Stimulated activated CD4-positive, alpha-beta T cell treated with anti-CD3 and anti-CD28 coated beads, Interleukin-4, amount 100 ng/mL, for 1 hour (primary cell): ENCODE results near the gene UBE2D4.
"Not testable (repeated sequence)": the region's sequence is repeated elsewhere in the genome, so short reads cannot be mapped to it uniquely, and the experiment has no call there.

Source experiments
- DNase-seq: peaks from one replicate; pipeline ENCODE4 v3.0.0-alpha.2; 2020

The UBE2D4 gene

DNA sequence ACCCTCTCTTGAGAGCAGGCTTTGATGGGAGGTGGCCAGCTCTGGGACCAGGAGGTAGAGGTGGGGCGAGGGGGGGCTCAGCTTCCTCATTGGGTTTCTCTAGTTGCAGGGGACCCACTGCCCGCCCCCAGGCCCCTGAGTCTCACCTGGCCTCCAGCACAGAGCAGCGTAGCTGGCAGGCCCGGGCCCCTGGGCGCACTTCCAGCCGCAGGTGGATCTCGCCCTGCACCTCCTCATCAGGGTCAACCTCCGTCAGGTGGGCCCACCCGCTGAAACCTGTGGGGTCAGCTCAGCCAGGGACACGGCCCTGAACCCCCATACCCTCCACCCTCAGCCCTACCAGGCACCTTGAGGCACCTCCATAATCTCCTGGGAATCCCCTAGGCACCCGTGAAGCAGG is 43.4 kb downstream of the UBE2D4 start:
- DNase-seq = not testable (repeated sequence)

DNA sequence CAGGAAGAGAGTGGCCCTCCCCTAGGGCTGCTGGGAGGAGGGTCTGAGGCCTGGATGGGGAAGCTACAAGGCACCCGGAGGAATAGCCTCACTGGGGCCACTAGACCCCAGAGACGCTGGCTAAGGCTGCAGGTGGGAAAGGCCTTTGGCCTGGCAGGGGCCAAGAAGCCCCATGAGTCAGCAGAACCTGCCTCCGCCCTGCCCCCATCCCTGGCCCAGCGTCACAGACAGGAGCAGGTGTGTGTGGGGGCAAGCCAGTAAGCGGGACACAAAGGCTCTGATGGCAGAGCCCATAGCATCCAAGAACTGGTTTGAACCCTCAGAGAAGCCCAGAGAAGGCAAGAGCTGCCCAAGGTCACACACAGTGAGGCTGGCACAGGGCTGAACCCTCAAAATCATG is 44.5 kb downstream of the UBE2D4 start:
- not testable (repeated sequence) for DNase-seq

DNA sequence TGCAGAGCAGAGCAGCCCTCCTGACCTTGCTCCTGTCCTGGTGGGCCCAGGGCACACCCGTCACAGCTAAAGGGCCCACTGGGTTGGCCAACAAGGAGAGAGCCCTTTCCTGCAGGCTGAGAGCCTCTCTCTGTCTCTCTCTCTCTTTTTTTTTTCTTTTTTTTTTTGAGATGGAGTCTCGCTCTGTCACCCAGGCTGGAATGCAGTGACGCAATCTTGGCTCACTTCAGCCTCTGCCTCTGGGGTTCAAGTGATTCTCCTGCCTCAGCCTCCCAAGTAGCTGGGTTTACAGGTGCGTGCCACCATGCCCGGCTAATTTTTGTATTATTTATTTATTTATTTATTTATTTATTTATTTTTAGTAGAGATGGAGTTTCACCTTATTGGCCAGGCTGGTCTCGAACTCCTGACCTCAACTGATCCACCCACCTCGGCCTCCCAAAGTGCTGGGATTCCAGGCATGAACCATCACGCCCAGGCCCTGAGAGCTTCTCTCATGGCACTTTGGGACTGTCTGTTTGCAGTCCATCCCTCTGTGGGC is 47.9 kb downstream of the UBE2D4 start:
- not testable (repeated sequence) for DNase-seq

DNA sequence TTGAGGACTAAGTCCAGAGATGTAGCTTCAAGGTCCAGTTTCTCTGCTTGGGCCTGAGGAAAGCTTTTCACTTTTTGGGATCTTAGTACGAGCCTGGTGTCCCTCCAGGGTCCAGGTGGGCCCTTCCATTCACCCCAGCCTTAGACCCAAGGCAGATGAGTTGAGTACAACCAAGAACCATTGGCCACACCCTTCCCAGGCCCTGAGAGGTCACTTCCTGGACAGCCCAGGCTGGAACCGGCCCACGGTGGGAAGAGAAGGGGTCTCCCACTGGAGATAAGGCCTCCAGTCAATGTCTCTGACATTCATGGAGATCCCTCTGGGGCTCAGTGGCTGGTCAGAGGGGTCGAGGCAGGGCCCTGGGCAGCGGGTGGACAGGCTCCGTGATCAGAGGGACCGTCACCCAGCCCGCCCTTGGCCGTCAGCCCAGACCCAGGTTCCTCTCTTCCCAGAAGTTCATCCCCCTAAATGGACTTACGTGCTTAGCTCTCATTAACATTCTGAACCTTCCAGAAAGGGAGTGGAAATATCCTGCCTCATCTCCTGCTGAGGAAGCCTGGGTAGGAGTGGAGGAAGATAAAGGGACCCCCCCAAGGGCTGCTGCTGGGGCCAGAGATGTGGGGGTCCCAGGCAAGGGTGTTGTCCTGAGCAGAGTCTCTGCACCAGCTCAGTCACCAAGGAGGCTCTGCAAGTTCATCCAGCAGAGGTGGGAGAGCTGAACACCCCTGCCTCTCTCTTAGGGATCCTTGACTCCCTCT is 48.7 kb downstream of the UBE2D4 start:
- not testable (repeated sequence) for DNase-seq

DNA sequence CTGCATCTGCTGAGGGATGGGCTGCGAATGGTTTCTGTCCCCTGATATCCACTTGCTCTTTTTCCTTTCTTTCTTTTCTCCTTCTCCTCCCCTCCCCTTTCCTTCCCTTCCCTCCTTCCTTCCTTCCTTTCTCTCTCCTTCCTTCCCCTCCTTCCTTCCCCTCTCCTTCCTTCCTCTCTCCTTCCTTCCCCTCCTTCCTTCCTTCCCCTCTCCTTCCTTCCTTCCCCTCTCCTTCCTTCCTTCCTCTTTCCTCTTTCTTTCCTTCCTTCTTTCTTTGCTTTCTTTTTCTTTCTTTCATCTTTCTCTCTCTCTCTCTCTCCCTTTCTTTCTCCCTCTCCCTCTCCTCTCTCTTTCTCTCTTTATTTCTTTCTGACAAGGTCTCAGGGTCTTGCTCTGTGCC is 51.3 kb downstream of the UBE2D4 start:
- DNase-seq = no peak

DNA sequence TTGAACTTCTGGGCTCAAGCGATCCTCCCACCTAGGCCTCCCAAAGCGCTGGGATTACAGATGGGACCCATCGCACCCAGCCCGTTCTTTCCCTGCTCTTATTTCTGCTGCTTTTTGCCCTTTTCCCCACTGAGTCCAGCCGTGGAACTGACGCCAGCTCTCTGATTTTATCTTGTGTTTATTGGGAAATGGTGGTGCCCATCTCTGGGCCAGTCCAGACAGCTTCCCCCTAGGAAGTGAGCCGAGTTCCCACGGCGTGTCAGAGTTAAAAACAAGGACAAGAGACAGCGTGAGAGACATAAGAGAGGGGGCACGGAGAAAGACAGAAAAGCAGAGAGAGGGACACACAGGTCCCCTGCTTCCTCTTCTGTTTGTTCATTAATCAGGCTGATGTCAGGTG is 51.9 kb downstream of the UBE2D4 start:
- not testable (repeated sequence) for DNase-seq

DNA sequence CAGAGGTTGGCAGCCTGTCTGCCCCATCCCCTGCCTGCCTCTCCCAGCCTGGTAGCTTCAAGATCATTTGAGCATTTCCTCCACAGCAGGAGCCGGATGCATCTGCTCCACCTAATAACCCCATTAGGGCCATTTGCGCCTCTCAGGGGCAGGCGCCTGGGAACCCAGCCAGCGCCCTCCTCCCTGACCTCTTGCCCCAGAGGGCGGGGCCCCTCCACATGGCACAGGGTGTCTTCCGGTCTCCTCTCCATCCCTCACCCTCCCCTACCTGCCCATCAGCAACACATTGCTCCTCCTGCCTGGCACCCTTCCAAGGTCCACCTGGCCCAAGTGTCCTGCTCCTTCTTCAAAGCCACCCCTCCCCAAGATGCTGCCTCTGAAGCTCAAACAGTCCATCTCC is 56.6 kb downstream of the UBE2D4 start:
- DNase-seq = not testable (repeated sequence)

DNA sequence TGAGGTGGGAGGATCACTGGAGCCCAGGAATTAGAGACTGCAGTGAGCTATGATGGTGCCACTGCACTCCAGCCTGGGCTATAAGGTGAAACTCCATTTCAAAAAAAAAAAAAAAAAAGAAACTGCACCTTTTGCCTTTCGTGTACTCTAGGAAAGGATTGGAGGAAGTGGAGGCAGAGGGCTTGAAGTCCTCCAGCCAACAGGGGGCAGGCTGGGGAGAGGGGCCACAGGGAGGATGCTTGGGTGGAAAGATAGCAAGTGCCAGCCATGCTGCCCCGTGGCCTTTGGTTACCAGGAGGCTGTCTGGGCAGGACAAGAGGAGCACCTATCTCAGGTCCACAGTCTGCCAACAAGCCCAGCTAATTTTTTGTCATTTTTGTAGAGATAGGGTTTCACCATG is 57.5 kb downstream of the UBE2D4 start:
- DNase-seq = not testable (repeated sequence)

DNA sequence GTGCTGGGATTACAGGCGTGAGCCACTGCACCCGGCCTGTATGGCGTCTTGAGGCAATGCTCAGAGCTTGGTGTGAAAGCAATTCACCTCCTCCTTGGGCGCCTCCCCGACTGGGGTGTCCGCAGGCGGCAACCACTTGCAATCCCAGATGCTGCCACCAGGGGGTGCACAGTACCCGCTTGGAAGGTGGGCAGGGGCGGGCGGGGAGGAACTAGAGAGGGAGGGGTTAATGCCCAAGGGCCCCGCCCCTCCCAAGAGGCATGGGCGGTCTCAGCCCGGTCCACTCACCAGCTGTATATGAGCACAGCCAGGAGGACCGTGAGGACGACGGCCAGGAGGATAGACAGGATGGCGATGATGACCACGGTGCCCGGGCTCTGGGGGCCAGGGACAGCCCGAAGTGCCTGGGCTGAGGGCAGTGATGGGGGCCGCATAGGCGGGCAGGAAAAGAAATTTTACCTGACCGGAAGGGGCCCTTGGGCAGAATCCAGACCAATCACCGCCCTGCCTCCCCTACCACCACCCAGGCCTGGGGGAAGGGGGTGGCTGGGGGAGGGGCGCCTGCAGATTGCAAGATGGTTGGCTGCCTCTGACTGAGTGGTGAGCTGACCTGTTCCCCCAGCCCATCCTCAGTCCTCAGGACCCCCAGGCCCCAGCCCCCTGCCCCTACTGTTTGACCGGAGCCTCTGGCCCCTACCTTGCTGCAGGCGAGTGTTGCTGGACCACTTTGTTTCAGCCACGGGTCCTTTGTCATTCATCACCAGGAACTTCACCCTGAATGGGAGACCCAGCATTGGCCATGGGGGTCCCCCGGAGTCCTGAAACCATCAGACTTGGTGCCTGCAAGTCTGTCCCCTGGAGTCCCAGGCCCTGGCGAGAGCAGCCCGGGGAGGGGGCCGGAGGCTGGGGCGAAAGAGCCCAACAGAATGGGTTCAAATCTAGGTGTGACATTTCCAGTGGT is 59.9 kb downstream of the UBE2D4 start:
- DNase-seq = peak; percentile 87

DNA sequence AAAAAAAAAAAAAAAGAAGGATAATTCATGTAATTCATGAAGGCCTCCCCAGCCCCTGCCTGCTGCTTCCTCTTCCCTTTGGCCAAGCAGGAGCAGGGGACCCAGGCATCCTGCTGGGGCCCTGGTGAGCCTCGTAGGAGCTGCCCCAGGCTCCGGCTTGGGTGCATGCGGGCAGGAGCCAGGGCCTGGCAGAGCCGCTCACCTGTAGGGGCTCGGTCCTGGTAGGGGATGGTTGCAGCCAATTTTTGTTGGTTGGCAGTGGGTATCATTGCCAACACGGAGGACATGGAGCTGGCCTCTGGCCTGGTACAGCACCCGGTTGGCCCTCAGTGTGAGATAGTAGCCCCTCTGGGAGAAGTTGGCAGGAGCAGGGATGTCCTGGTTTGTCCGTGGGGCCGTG is 61.2 kb downstream of the UBE2D4 start:
- DNase-seq = not testable (repeated sequence)

DNA sequence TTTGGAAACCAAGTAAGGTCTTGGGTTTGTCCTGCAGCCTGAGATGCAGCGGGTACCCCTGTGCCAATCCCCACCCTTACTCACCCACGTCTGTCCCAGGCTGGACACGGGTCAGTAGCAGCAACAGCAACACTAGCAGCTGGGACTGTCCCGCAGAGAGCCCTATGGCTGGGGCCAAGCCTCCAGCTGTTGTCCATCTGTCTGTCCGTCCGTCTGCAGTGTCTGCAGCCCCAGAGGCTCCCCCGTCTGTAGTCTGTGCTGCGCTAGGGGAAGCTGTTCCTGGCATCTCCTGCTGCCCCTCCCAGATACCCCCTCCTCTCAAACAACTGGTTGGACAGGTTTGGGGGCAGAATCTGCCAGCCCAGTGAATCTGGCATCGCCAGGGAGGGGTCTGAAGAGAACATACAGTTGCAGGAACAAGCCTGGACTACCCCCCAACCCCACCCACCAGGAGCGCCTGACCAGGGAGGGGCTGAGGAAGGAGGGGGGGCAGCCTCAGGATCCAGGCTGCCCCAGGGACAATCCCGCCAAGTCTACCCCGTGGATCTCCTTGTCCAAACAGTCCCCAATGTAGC is 63.9 kb downstream of the UBE2D4 start:
- not testable (repeated sequence) for DNase-seq

DNA sequence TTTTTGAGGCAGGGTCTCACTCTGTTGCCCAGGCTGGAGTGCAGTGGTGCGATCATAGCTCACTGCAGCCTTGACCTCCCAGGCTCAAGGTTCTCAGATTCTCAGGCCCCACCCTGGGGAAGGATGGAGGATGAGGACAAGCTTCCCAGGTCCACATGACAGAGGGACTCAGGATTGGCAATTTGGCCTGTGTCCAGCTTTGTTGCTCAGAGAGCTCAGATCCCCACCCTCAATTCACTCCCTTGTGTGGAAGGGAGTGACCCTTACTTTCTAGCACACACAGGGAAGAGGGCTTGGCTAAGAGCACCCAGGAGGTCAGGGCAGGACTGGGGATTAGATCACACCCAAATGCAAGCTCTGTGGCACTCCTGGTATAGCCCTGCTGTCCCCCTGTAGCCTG is 64.6 kb downstream of the UBE2D4 start:
- not testable (repeated sequence) for DNase-seq

DNA sequence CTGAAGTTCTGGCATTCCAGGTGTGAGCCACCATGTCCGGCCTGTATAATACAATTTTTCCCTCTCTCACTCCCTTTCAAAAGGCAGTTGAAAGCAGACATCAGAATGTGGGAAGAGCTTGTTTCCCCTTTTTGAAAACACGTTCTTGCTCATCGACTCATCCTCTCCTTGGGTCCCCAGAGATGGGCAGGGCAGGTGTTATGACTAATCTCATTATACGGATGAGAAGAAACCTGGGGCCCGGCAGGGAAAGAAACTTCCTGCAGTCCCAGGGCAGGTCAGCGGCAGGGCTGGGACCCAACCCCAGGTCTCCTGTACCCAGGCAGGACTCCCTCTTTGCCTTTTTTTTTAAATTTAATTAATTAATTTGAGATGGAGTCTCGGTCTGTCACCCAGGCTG is 66.7 kb downstream of the UBE2D4 start:
- not testable (repeated sequence) for DNase-seq

DNA sequence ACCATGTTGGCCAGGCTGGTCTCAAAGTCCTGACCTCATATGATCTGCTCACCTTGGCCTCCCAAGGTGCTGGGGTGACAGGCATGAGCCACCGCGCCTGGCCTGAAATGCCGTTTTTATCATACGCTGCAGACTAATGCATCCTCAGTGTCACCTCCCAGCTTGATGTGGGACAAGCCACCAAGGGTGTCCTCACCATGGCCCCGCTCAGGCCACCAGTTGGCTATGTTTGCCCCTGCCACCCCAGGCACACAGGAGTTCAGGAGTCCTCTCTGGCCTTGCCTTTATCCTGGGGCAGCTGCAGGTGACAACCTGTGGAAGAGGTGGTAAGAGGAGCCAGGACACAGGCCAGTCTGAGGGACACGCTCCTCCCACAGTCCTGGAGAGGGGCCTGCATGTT is 68.4 kb downstream of the UBE2D4 start:
- DNase-seq = not testable (repeated sequence)

DNA sequence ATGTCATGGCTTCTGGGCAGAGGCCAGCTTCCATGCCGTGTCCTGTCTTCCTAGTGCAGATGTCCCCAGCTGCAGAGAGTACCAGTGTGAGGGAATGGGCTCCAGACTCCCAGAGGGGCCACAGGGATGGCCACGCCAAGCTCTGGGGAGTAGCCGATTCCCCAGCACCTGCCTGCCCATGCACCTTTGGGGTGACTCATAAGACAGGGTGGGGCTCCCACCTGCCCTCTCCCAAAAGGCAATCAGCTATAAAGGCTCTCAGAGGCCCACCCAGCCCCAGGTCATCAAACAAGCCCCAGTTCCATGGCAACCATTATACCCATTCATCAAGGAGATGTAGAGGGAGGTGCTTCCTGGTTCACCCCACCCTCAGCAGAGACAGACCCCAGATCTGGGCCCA is 71.3 kb downstream of the UBE2D4 start, which contains the start of gene SPDYE1:
TSS of gene SPDYE1 (plus strand) at position 366 of the 400 bp plus-strand sequence. CDS start 2,053 bp downstream, outside the sequence.
- DNase-seq = not testable (repeated sequence)
